HG03575 (cell line): ENCODE results near the gene SIGLEC11.
"Not testable (repeated sequence)": the region's sequence is repeated elsewhere in the genome, so short reads cannot be mapped to it uniquely, and the experiment has no call there.

Experiments
- ATAC-seq: cut with Tn5 transposase; IDR thresholded peaks from one replicate; pipeline ENCODE4 v1.9.1; 2021; ENCODE audit not compliant: unreplicated experiment, insufficient number of reproducible peaks, low FRiP score; ENCODE audit errors: extremely low read depth

Gene SIGLEC11

DNA sequence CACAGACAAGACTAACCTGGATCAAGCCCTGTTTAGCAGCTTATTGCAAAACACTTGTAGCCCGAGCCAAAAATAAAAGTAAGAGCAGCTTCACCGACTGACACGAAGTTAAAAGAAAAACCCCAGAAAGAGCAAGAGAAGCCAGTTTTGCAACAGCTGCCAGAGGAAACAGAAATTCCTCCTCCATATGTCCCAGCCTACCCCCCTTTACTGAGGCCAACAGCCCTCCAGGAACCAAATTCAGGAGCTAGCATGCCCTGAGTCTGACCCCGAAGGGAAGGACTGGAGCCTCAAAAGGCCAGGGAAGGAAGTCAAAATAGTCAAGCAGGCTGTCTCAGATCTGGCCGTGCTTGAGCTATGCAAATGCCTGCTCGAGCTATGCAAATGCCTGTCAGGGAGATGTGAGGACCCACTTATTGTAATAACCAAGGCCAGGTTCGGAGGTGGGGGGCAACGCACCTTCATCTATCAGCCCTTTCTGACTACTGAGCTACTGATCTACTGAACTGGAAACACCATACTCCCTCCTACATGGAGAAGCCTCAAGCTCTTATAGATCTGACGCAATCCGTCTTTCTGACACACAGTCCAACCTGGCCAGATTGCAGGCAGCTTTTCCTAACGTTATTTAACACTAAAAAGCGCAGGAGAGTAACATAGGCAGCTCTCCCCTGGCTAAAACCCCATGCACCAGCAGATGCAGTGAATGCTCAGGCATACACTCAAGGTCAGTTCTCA lies 6.7 kb downstream of the SIGLEC11 start:
- no peak for ATAC-seq

GRCh38 chr19:49953416-49953815 lies 7.6 kb downstream of the SIGLEC11 start:
- ATAC-seq, result no peak

DNA sequence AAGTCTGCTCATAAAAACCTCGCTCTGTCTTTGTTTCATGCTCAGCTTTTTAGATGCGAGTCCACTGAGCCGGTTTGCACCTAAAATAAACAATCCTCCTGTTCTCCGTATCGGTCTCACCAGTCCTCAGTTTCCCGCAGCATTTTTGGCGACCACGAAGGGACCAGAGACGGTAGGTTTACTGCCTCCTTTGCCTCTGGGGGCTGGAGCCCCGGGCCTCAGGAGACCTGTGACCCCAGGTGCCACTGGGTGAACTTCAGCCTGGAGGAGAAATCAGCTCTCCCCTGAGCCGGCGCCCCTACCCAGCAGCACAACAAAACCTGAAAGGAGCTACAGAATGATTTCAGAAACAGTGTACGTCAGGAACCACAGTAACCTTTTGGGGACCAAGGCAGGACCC lies 8.1 kb downstream of the SIGLEC11 start:
- ATAC-seq, result no peak

DNA sequence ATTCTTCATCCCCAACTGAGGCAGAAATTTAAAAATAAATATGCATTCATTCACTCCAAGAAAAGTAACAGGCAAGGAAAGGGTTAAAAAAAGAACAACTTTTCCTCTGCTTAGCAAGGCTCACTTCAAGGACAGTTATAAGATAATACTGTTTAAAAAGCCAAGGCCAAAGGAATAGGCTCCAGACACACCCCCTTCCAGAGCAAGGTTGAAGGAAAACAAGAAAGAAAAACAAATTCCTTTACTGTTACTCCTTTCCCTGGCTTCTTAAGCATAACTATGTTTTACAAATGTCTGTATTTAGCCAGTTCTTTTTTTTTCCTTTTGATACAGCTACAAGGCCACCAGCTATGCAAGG lies 8.5 kb downstream of the SIGLEC11 start:
- ATAC-seq, result no peak

DNA sequence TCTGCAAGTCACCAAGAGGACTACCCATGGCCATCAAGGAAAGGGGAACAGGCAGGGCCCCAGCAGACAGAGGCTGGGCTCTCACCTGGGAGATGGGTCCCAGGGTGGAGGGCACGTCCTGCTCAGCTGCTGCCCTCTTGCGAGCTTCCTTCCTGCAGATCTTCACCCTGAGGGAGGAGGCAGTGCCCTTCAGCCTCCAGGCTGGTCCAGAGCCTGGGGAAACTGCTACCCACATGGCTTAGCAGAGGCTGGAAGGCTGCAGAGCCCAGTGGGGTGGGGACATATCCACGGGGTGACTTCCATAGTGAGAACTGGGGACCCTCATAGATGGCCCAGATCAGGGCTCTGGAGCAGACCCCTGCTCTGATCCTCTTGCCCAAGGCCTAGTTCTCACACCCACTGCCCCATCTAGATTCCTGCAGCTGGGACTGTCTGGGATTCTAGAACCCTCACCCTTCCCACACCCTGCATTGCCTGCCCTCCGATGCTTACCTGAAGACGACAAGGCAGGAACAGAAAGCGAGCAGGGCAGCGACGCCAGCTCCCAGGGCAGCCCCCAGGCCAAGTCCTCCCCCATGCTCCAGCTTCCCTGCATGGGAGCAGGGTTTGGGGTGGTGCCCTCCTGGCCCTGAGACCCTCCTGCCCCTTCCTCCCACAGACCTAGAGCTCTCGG lies 9.0 kb downstream of the SIGLEC11 start:
- no peak for ATAC-seq

GRCh38 chr19:49950956-49951526 lies 9.9 kb downstream of the SIGLEC11 start:
- no peak for ATAC-seq

DNA sequence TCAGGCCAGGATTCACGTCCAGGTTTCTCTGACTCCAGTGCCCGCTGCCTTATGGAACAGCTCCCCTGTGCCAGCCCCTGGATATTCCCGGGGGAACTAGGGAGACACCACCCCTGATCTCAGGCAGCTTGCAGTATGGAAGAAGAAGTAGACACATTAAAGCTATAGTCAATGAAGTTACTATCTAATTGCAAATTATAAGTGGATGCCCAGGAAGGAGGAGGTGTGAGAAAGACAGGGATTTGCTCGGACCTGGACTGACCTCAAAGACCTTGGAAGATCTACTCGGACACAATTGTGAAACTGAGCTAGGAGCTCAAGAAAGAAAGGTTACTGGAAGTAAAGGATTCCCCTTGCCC lies 10.4 kb downstream of the SIGLEC11 start:
- no peak for ATAC-seq

- no peak for ATAC-seq
These were observed 11.0 kb downstream of the SIGLEC11 start for GRCh38 chr19:49949742-49950589.

DNA sequence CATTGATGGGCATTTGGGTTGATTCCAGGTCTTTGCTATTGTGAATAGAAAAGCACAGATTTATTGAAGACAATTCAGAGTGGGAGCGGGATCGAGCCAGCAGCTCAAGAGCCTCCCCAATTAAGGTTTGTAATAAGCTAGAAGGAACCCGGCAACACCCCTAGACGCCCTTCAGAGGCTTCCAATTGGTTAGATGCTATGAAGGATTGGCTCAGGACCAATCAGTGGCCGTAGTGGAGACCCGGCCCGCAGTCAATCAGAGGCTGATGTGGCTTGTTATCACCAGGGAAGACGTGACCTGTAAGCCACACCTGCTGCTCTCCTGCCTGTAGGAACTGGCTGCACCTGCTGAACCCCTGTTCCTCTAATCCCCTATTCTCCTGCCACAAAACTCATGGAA lies 14.6 kb downstream of the SIGLEC11 start:
- no peak for ATAC-seq

DNA sequence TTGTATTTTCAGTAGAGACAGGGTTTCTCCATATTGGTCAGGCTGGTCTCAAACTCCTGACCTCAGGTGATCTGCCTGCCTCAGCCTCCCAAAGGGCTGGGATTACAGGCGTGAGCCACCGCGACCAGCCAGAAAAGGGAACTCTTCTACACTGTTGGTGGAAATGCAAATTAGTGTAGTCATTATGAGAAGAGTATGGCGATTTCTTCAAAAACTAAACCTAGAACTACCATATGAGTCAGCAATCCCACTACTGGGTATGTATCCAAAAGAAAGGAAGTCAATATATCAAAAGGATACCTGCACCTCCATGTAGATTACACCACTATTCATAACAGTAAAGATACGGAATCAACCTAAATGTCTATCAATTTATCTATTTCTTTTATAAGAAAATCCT lies 16.4 kb downstream of the SIGLEC11 start:
- not testable (repeated sequence) for ATAC-seq

GRCh38 chr19:49940482-49940791 lies 20.5 kb downstream of the SIGLEC11 start:
- no peak for ATAC-seq

- no peak for ATAC-seq
These were observed 21.1 kb downstream of the SIGLEC11 start for GRCh38 chr19:49939721-49940481.

- no peak for ATAC-seq
These were observed 22.3 kb downstream of the SIGLEC11 start for GRCh38 chr19:49938662-49939061.

GRCh38 chr19:49937750-49938381 lies 23.1 kb downstream of the SIGLEC11 start:
- ATAC-seq, result no peak

GRCh38 chr19:49936549-49936948 lies 24.4 kb downstream of the SIGLEC11 start:
- no peak for ATAC-seq

DNA sequence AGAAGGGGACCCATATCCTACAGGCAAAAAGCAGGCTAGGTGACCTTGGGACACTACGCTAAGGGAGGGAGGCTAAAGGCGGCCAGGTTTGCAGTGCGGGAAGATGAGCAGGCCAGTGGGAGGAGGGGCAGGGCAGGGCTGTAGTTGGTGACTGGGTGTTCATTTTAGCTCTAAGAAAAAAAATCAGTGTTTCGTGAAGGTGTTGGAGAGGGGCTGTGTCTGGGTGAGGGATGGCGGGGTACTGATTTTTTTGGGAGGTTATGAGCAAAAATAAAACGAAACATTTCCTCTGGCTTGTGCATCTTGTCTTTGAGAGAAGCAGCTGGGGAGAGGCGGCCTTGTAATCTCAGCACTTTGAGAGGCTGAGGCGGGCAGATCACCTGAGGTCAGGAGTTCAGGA lies 27.3 kb downstream of the SIGLEC11 start:
- no peak for ATAC-seq

DNA sequence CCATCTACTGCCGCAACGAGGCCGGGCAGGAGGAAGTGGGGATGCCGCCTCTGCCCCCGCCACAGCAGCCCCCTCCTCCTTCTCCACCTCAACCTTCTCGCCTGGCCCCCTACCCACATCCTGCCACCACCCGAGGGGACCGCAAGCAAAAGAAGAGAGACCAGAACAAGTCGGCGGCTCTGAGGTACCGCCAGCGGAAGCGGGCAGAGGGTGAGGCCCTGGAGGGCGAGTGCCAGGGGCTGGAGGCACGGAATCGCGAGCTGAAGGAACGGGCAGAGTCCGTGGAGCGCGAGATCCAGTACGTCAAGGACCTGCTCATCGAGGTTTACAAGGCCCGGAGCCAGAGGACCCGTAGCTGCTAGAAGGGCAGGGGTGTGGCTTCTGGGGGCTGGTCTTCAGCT lies 28.2 kb downstream of the SIGLEC11 start:
- ATAC-seq, result no peak

GRCh38 chr19:49932041-49932451 lies 28.9 kb downstream of the SIGLEC11 start:
- ATAC-seq, result no peak
